NK-92 (cell line): ENCODE measurements around the gene MAP2K1.
"Not testable (repeated sequence)": the region's sequence is repeated elsewhere in the genome, so short reads cannot be mapped to it uniquely, and the experiment has no call there.

Experiments
- DNase-seq: peaks from one replicate; lab custom pipeline; 2025; ENCODE audit not compliant: unreplicated experiment; lab: John Stamatoyannopoulos, UW

Gene MAP2K1

GRCh38 chr15:66393037-66393436 is 6.3 kb downstream of the MAP2K1 start:
- not testable (repeated sequence) for DNase-seq

- DNase-seq: no peak
Observed at GRCh38 chr15:66394472-66394871, 7.8 kb downstream of the MAP2K1 start.

- DNase-seq: no peak
Observed at GRCh38 chr15:66394915-66395314, 8.2 kb downstream of the MAP2K1 start.

GRCh38 chr15:66399276-66399675 is 12.6 kb downstream of the MAP2K1 start:
- DNase-seq: no peak

GRCh38 chr15:66400351-66400774 is 13.7 kb downstream of the MAP2K1 start:
- no peak for DNase-seq

- no peak for DNase-seq
Observed at GRCh38 chr15:66401130-66402021, 14.7 kb downstream of the MAP2K1 start.

- no peak for DNase-seq
Observed at GRCh38 chr15:66402761-66403284, 16.1 kb downstream of the MAP2K1 start.

GRCh38 chr15:66403323-66403722 is 16.6 kb downstream of the MAP2K1 start:
- DNase-seq: no peak

GRCh38 chr15:66404122-66404521 is 17.4 kb downstream of the MAP2K1 start:
- no peak for DNase-seq

GRCh38 chr15:66404532-66404931 is 17.8 kb downstream of the MAP2K1 start:
- DNase-seq: no peak

GRCh38 chr15:66405007-66405406 is 18.3 kb downstream of the MAP2K1 start:
- no peak for DNase-seq

GRCh38 chr15:66405615-66406014 is 18.9 kb downstream of the MAP2K1 start:
- DNase-seq: no peak

- DNase-seq: no peak
Observed at GRCh38 chr15:66408254-66408653, 21.5 kb downstream of the MAP2K1 start.

- DNase-seq: no peak
Observed at GRCh38 chr15:66408675-66409282, 22.1 kb downstream of the MAP2K1 start.

GRCh38 chr15:66409565-66410108 is 22.9 kb downstream of the MAP2K1 start:
- DNase-seq: no peak

GRCh38 chr15:66411190-66411589 is 24.5 kb downstream of the MAP2K1 start:
- no peak for DNase-seq

GRCh38 chr15:66412220-66412619 is 25.5 kb downstream of the MAP2K1 start:
- DNase-seq: no peak

GRCh38 chr15:66413579-66413978 is 26.9 kb downstream of the MAP2K1 start:
- no peak for DNase-seq

- no peak for DNase-seq
Observed at GRCh38 chr15:66415360-66415759, 28.6 kb downstream of the MAP2K1 start.

- no peak for DNase-seq
Observed at GRCh38 chr15:66417736-66418135, 31.0 kb downstream of the MAP2K1 start.

GRCh38 chr15:66419471-66419870 is 32.8 kb downstream of the MAP2K1 start:
- DNase-seq: no peak

- DNase-seq: no peak
Observed at GRCh38 chr15:66422347-66422746, 35.6 kb downstream of the MAP2K1 start.
